Measurements from ENCODE around the gene ZYX. TPM values are rescaled to one million over a fixed set of nuclear protein-coding genes. Genes with fewer than 3 reads are reported as not detected.

The ZYX gene
- total and polyA plus RNA-seq, 2 experiments from 2014 or later: 31.8 to 202 TPM

DNA sequence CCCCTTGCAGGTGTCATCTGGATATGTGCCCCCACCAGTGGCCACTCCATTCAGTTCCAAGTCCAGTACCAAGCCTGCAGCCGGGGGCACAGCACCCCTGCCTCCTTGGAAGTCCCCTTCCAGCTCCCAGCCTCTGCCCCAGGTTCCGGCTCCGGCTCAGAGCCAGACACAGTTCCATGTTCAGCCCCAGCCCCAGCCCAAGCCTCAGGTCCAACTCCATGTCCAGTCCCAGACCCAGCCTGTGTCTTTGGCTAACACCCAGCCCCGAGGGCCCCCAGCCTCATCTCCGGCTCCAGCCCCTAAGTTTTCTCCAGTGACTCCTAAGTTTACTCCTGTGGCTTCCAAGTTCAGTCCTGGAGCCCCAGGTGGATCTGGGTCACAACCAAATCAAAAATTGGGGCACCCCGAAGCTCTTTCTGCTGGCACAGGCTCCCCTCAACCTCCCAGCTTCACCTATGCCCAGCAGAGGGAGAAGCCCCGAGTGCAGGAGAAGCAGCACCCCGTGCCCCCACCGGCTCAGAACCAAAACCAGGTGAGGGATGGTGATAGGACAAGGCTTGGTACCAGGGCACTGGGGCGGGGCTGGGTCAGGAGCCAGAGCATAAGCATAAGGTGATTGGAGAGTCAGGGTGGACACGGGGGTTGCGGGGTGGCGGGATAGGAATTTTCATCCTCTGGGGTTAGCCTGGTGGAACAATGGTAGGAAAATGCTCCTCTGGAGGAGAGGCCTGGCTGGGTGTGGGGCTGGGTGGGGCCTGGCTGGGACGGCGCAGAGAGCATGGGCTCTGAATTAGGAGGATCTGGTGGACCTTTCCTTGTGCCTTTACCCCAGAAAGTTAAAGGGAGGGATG, 1.9 kb downstream of the ZYX start:
- peaks cover 55% of the 10 kb centered on the region for H4K20me1 ChIP-seq (ENCODE audit: insufficient read depth, poor library complexity, severe bottlenecking)
- H3K79me2 ChIP-seq: peaks cover 55% of the 10 kb centered on the region
- no peaks in the 10 kb centered on the region for H3K27me3 ChIP-seq
- no peak overlapping the region for H3K27ac ChIP-seq
- H2AFZ ChIP-seq: no peak overlapping the region
- no peaks in the 10 kb centered on the region for H3K36me3 ChIP-seq (replicated peaks; ENCODE audit: insufficient read depth, low read depth)
- TF ChIP-seq EZH2 (IDR thresholded peaks at IDR 0.05; ENCODE audit: borderline replicate concordance) (no peak), EZH2phosphoT487 (IDR thresholded peaks at IDR 0.05; ENCODE audit: low read depth, severe bottlenecking, unreplicated experiment) (no peak)
- TF ChIP-seq, protein P1, sequence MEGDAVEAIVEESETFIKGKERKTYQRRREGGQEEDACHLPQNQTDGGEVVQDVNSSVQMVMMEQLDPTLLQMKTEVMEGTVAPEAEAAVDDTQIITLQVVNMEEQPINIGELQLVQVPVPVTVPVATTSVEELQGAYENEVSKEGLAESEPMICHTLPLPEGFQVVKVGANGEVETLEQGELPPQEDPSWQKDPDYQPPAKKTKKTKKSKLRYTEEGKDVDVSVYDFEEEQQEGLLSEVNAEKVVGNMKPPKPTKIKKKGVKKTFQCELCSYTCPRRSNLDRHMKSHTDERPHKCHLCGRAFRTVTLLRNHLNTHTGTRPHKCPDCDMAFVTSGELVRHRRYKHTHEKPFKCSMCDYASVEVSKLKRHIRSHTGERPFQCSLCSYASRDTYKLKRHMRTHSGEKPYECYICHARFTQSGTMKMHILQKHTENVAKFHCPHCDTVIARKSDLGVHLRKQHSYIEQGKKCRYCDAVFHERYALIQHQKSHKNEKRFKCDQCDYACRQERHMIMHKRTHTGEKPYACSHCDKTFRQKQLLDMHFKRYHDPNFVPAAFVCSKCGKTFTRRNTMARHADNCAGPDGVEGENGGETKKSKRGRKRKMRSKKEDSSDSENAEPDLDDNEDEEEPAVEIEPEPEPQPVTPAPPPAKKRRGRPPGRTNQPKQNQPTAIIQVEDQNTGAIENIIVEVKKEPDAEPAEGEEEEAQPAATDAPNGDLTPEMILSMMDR (IDR thresholded peaks at IDR 0.05; ENCODE audit: poor library complexity): no peak
- H3K4me2 ChIP-seq: peak overlapping the region; percentile 89
- WGBS (ENCODE audit: low lambda C conversion rate, missing lambda C conversion rate): 96% methylated on average over 10 of the region's 15 CpGs
- no peaks in the 10 kb centered on the region for H3K9me2 ChIP-seq (replicated peaks; ENCODE audit: insufficient read depth)
- no peaks in the 10 kb centered on the region for H3K9me3 ChIP-seq (ENCODE audit: low read depth)
- DNase-seq (ENCODE audit: low spot score): no peak
- peaks cover 52% of the 10 kb centered on the region for H3K4me1 ChIP-seq (ENCODE audit: insufficient read depth)
- H3K4me3 ChIP-seq: peak overlapping the region; percentile 100

DNA sequence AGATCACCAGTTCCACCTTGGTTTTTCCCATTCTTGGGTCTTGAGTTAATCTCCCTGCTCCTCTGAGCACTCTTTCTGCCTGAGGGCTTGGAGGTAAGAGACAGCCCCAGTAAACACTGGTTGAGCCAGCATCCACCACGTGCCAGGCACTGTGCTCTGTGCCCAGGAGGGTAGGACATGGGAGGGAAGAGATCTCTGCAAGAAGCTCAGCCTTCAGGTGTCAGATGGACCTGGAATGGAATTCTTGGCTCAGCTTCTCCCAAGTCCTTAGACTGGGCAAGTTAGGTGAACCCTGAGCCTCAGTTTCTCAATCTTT, 2.5 kb downstream of the ZYX start:
- no peaks in the 10 kb centered on the region for H3K36me3 ChIP-seq (replicated peaks; ENCODE audit: insufficient read depth, low read depth)
- no peaks in the 10 kb centered on the region for H3K9me2 ChIP-seq (replicated peaks; ENCODE audit: insufficient read depth)
- H3K4me1 ChIP-seq (ENCODE audit: insufficient read depth): peaks cover 51% of the 10 kb centered on the region
- H3K4me2 ChIP-seq: peak overlapping the region; percentile 89
- TF ChIP-seq, protein P1 (IDR thresholded peaks at IDR 0.05; ENCODE audit: poor library complexity): no peak
- TF ChIP-seq EZH2 (IDR thresholded peaks at IDR 0.05; ENCODE audit: borderline replicate concordance) (no peak), EZH2phosphoT487 (IDR thresholded peaks at IDR 0.05; ENCODE audit: low read depth, severe bottlenecking, unreplicated experiment) (no peak)
- H3K27me3 ChIP-seq: no peaks in the 10 kb centered on the region
- peaks cover 53% of the 10 kb centered on the region for H3K79me2 ChIP-seq
- no peak overlapping the region for H2AFZ ChIP-seq
- no peak for DNase-seq (ENCODE audit: low spot score)
- H3K27ac ChIP-seq: no peak overlapping the region
- H4K20me1 ChIP-seq (ENCODE audit: insufficient read depth, poor library complexity, severe bottlenecking): peaks cover 59% of the 10 kb centered on the region
- 86% methylated on average over 1 of the region's 1 CpG for WGBS (ENCODE audit: low lambda C conversion rate, missing lambda C conversion rate)
- H3K4me3 ChIP-seq: no peak overlapping the region
- H3K9me3 ChIP-seq (ENCODE audit: low read depth): no peaks in the 10 kb centered on the region

DNA sequence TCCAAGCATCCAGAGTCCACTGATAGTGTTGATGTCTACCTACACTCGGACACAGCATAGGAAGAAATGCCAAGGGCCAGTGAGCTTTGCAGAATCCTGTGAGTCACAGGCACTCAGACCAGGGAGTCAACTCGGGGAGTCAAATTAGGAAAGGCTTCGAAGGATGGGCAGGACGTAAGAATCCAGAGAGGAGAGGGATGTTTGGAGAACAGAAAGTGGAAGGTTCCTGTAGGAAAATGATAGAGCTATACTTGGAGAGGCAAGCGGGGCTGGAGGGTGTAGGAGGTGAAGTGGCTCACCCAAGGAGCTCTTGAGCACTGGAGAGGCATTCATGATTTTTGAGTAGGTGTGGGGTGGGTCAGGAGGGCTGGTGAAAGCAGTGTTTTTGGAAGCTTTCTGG, 3.0 kb downstream of the ZYX start:
- Histone ChIP-seq H3K4me2 (peak overlapping the region; percentile 89), H3K27ac (no peak overlapping the region), H3K4me1 (ENCODE audit: insufficient read depth) (peaks cover 45% of the 10 kb centered on the region), H3K9me3 (ENCODE audit: low read depth) (no peaks in the 10 kb centered on the region), H3K79me2 (peaks cover 50% of the 10 kb centered on the region), H3K4me3 (no peak overlapping the region), H4K20me1 (ENCODE audit: insufficient read depth, poor library complexity, severe bottlenecking) (peaks cover 59% of the 10 kb centered on the region), H3K27me3 (no peaks in the 10 kb centered on the region), H3K9me2 (replicated peaks; ENCODE audit: insufficient read depth) (no peaks in the 10 kb centered on the region), H2AFZ (no peak overlapping the region), H3K36me3 (replicated peaks; ENCODE audit: insufficient read depth, low read depth) (no peaks in the 10 kb centered on the region)
- TF ChIP-seq EZH2phosphoT487 (IDR thresholded peaks at IDR 0.05; ENCODE audit: low read depth, severe bottlenecking, unreplicated experiment) (no peak), EZH2 (IDR thresholded peaks at IDR 0.05; ENCODE audit: borderline replicate concordance) (no peak)
- TF ChIP-seq, protein P1 (IDR thresholded peaks at IDR 0.05; ENCODE audit: poor library complexity): no peak
- 87% methylated on average over 5 of the region's 5 CpGs for WGBS (ENCODE audit: low lambda C conversion rate, missing lambda C conversion rate)
- no peak for DNase-seq (ENCODE audit: low spot score)
